Measurements from ENCODE around the gene EFCAB9. TPM values are rescaled to one million over a fixed set of nuclear protein-coding genes. Genes with fewer than 3 reads are reported as not detected.

The EFCAB9 gene
- total RNA-seq, 3 donors from 2014 or later = not detected

- H3K4me1 Mint-ChIP-seq (ENCODE audit: low read depth) = peaks cover 69% of the 10 kb centered on the region
- ATAC-seq (no peak), DNase-seq (no peak)
- H3K4me3 Mint-ChIP-seq = no peak overlapping the region
- no peaks in the 10 kb centered on the region for H3K9me3 Mint-ChIP-seq
- H3K27me3 Mint-ChIP-seq (ENCODE audit: low read depth) = no peaks in the 10 kb centered on the region
- H3K36me3 Mint-ChIP-seq (ENCODE audit: insufficient read depth) = peaks cover 38% of the 10 kb centered on the region
These were observed 37.4 kb upstream of the EFCAB9 start for GRCh38 chr5:172156541-172156994.

- H3K36me3 Mint-ChIP-seq (ENCODE audit: insufficient read depth) = peaks cover 22% of the 10 kb centered on the region
- H3K4me3 Mint-ChIP-seq = no peak overlapping the region
- no peak for ATAC-seq
- no peaks in the 10 kb centered on the region for H3K27me3 Mint-ChIP-seq (ENCODE audit: low read depth)
- no peak for DNase-seq
- H3K4me1 Mint-ChIP-seq (ENCODE audit: low read depth) = peaks cover 68% of the 10 kb centered on the region
- no peaks in the 10 kb centered on the region for H3K9me3 Mint-ChIP-seq
These were observed 35.0 kb upstream of the EFCAB9 start for GRCh38 chr5:172159016-172159415.

- Mint-ChIP-seq H3K4me3 (no peak overlapping the region), H3K27me3 (ENCODE audit: low read depth) (no peaks in the 10 kb centered on the region), H3K4me1 (ENCODE audit: low read depth) (peaks cover 65% of the 10 kb centered on the region), H3K9me3 (no peaks in the 10 kb centered on the region), H3K36me3 (ENCODE audit: insufficient read depth) (peaks cover 13% of the 10 kb centered on the region)
- no peak for DNase-seq
- no peak for ATAC-seq
These were observed 33.5 kb upstream of the EFCAB9 start for GRCh38 chr5:172160506-172160905.

GRCh38 chr5:172162323-172162986 is 31.5 kb upstream of the EFCAB9 start:
- DNase-seq (no peak), ATAC-seq (no peak)
- peaks cover 73% of the 10 kb centered on the region for H3K4me1 Mint-ChIP-seq (ENCODE audit: low read depth)
- H3K27me3 Mint-ChIP-seq (ENCODE audit: low read depth) = no peaks in the 10 kb centered on the region
- H3K9me3 Mint-ChIP-seq = no peaks in the 10 kb centered on the region
- H3K36me3 Mint-ChIP-seq (ENCODE audit: insufficient read depth) = peaks cover 11% of the 10 kb centered on the region
- H3K4me3 Mint-ChIP-seq = no peak overlapping the region

GRCh38 chr5:172162987-172163343 is 31.0 kb upstream of the EFCAB9 start:
- peaks cover 11% of the 10 kb centered on the region for H3K36me3 Mint-ChIP-seq (ENCODE audit: insufficient read depth)
- no peak for ATAC-seq
- H3K4me3 Mint-ChIP-seq = no peak overlapping the region
- no peaks in the 10 kb centered on the region for H3K9me3 Mint-ChIP-seq
- no peaks in the 10 kb centered on the region for H3K27me3 Mint-ChIP-seq (ENCODE audit: low read depth)
- no peak for DNase-seq
- peaks cover 75% of the 10 kb centered on the region for H3K4me1 Mint-ChIP-seq (ENCODE audit: low read depth)

- Mint-ChIP-seq H3K4me1 (ENCODE audit: low read depth) (peaks cover 77% of the 10 kb centered on the region), H3K36me3 (ENCODE audit: insufficient read depth) (peaks cover 11% of the 10 kb centered on the region), H3K9me3 (no peaks in the 10 kb centered on the region), H3K4me3 (no peak overlapping the region), H3K27me3 (ENCODE audit: low read depth) (no peaks in the 10 kb centered on the region)
- ATAC-seq = no peak
- no peak for DNase-seq
These were observed 30.6 kb upstream of the EFCAB9 start for GRCh38 chr5:172163346-172163745.

GRCh38 chr5:172164769-172165212 is 29.2 kb upstream of the EFCAB9 start:
- H3K36me3 Mint-ChIP-seq (ENCODE audit: insufficient read depth) = peaks cover 8% of the 10 kb centered on the region
- no peaks in the 10 kb centered on the region for H3K27me3 Mint-ChIP-seq (ENCODE audit: low read depth)
- DNase-seq (no peak), ATAC-seq (no peak)
- H3K4me1 Mint-ChIP-seq (ENCODE audit: low read depth) = peaks cover 80% of the 10 kb centered on the region
- H3K4me3 Mint-ChIP-seq = no peak overlapping the region
- no peaks in the 10 kb centered on the region for H3K9me3 Mint-ChIP-seq

- no peaks in the 10 kb centered on the region for H3K27me3 Mint-ChIP-seq (ENCODE audit: low read depth)
- H3K36me3 Mint-ChIP-seq (ENCODE audit: insufficient read depth) = peaks cover 14% of the 10 kb centered on the region
These were observed 28.5 kb upstream of the EFCAB9 start for GRCh38 chr5:172165465-172165864.

GRCh38 chr5:172166030-172166826 is 27.7 kb upstream of the EFCAB9 start:
- Mint-ChIP-seq H3K27me3 (ENCODE audit: low read depth) (no peaks in the 10 kb centered on the region), H3K4me1 (ENCODE audit: low read depth) (peaks cover 84% of the 10 kb centered on the region), H3K36me3 (ENCODE audit: insufficient read depth) (peaks cover 14% of the 10 kb centered on the region), H3K4me3 (no peak overlapping the region), H3K9me3 (no peaks in the 10 kb centered on the region)
- ATAC-seq (no peak), DNase-seq (no peak)

More at GRCh38 chr5:172165465-172165864, 28.5 kb upstream of the EFCAB9 start:
- Mint-ChIP-seq H3K9me3 (no peaks in the 10 kb centered on the region), H3K4me1 (ENCODE audit: low read depth) (peaks cover 82% of the 10 kb centered on the region), H3K4me3 (no peak overlapping the region)
- DNase-seq = no peak
- ATAC-seq = no peak

GRCh38 chr5:172167895-172168294 is 26.1 kb upstream of the EFCAB9 start:
- H3K36me3 Mint-ChIP-seq (ENCODE audit: insufficient read depth) = peaks cover 12% of the 10 kb centered on the region
- ATAC-seq = no peak
- no peak for DNase-seq
- H3K27me3 Mint-ChIP-seq (ENCODE audit: low read depth) = no peaks in the 10 kb centered on the region
- peaks cover 82% of the 10 kb centered on the region for H3K4me1 Mint-ChIP-seq (ENCODE audit: low read depth)
- no peak overlapping the region for H3K4me3 Mint-ChIP-seq
- H3K9me3 Mint-ChIP-seq = no peaks in the 10 kb centered on the region

- H3K27me3 Mint-ChIP-seq (ENCODE audit: low read depth) = no peaks in the 10 kb centered on the region
- no peak for ATAC-seq
- H3K4me1 Mint-ChIP-seq (ENCODE audit: low read depth) = peaks cover 82% of the 10 kb centered on the region
- DNase-seq = no peak
- peaks cover 12% of the 10 kb centered on the region for H3K36me3 Mint-ChIP-seq (ENCODE audit: insufficient read depth)
- H3K9me3 Mint-ChIP-seq = no peaks in the 10 kb centered on the region
- no peak overlapping the region for H3K4me3 Mint-ChIP-seq
These were observed 25.7 kb upstream of the EFCAB9 start for GRCh38 chr5:172168311-172168710.

GRCh38 chr5:172169216-172169615 is 24.8 kb upstream of the EFCAB9 start:
- H3K36me3 Mint-ChIP-seq (ENCODE audit: insufficient read depth) = peaks cover 14% of the 10 kb centered on the region
- ATAC-seq = no peak
- no peak overlapping the region for H3K4me3 Mint-ChIP-seq

GRCh38 chr5:172170251-172170701 is 23.7 kb upstream of the EFCAB9 start:
- peaks cover 90% of the 10 kb centered on the region for H3K4me1 Mint-ChIP-seq (ENCODE audit: low read depth)
- no peak for DNase-seq
- peaks cover 14% of the 10 kb centered on the region for H3K36me3 Mint-ChIP-seq (ENCODE audit: insufficient read depth)
- H3K4me3 Mint-ChIP-seq = no peak overlapping the region
- no peaks in the 10 kb centered on the region for H3K27me3 Mint-ChIP-seq (ENCODE audit: low read depth)
- no peaks in the 10 kb centered on the region for H3K9me3 Mint-ChIP-seq
- peak in 1 of 2 donors; percentile 7 for ATAC-seq

More at GRCh38 chr5:172169216-172169615, 24.8 kb upstream of the EFCAB9 start:
- Mint-ChIP-seq H3K4me1 (ENCODE audit: low read depth) (peaks cover 85% of the 10 kb centered on the region), H3K27me3 (ENCODE audit: low read depth) (no peaks in the 10 kb centered on the region), H3K9me3 (no peaks in the 10 kb centered on the region)
- no peak for DNase-seq

- peaks cover 14% of the 10 kb centered on the region for H3K36me3 Mint-ChIP-seq (ENCODE audit: insufficient read depth)
- DNase-seq = no peak
- H3K27me3 Mint-ChIP-seq (ENCODE audit: low read depth) = no peaks in the 10 kb centered on the region
- H3K4me3 Mint-ChIP-seq = no peak overlapping the region
- H3K4me1 Mint-ChIP-seq (ENCODE audit: low read depth) = peaks cover 94% of the 10 kb centered on the region
- H3K9me3 Mint-ChIP-seq = no peaks in the 10 kb centered on the region
- ATAC-seq = no peak
These were observed 22.9 kb upstream of the EFCAB9 start for GRCh38 chr5:172171118-172171517.

All from activated T-cell treated with anti-CD3 and anti-CD28 coated beads, Interleukin-2, amount 50 U/mL, for 4 hours (primary cell).